B cell (primary cell): ENCODE results near the gene RTL5. TPM values are rescaled to one million over a fixed set of nuclear protein-coding genes. Genes with fewer than 3 reads are reported as not detected.

Experiments
- ATAC-seq: fragments of 200-7000 bp; cut with Tn5 transposase; one replicate; pipeline ENCODE4 v1.10.0; 2021; ENCODE audit warnings: low read depth, mild to moderate bottlenecking, moderate number of reproducible peaks, moderate library complexity
- CTCF ChIA-PET: fragments of 350-600 bp; sonication (Branson Sonifier 250); formaldehyde crosslinking; loops from one replicate; lab custom pipeline; 2021; ENCODE audit warnings: antibody characterized with exemption, inconsistent platforms; lab: Charles Lee
- POLR2A ChIA-PET: fragments of 350-600 bp; sonication (Branson Sonifier 250); formaldehyde crosslinking; loops from one replicate; lab custom pipeline; 2021; ENCODE audit warnings: antibody characterized with exemption; lab: Charles Lee
- DNase-seq: peaks from one replicate; pipeline ENCODE4 v3.0.0; 2013
- H2AFZ ChIP-seq: 2 replicates; pipeline ENCODE4 v1.6.1; 2012; ENCODE audit warnings: mild to moderate bottlenecking, low read depth, low read length; ENCODE audit not compliant: insufficient read depth, poor library complexity, severe bottlenecking
- H3K27ac ChIP-seq, 2 donors: 1 replicate in 1 of 2; 2 replicates in 1 of 2; pipeline ENCODE4 v1.5.1; 2012 to 2013; ENCODE audit warnings: low read length in 2 of 2, mild to moderate bottlenecking in 2 of 2, moderate library complexity in 1 of 2
- H3K27me3 ChIP-seq, 4 experiments: fragments of 200-600 bp in 1 of 4; sonication (generic) in 1 of 4; replicated peaks in 1 of 4; 1 replicate in 2 of 4; 2 replicates in 2 of 4; pipeline versions ENCODE4 v1.6.1 to v1.7.0; 2013 to 2016; ENCODE audit warnings: low read length in 3 of 4, mild to moderate bottlenecking in 2 of 4, mixed read lengths in 1 of 4, moderate library complexity in 1 of 4; ENCODE audit not compliant: insufficient read depth in 4 of 4, control insufficient read depth in 3 of 4; ENCODE audit errors: control extremely low read depth in 1 of 4
- H3K36me3 ChIP-seq, 2 experiments: replicated peaks in 1 of 2; 1 replicate in 1 of 2; 2 replicates in 1 of 2; pipeline versions ENCODE4 v1.6.1 to v1.7.1; 2013; ENCODE audit warnings: low read length in 1 of 2; ENCODE audit not compliant: insufficient read depth in 2 of 2, control insufficient read depth in 1 of 2; ENCODE audit errors: control extremely low read depth in 1 of 2, extremely low read depth in 1 of 2
- H3K4me1 ChIP-seq, 2 donors: fragments of 200-600 bp in 1 of 2; sonication (generic) in 1 of 2; 1 replicate in 1 of 2; 2 replicates in 1 of 2; pipeline versions ENCODE4 v1.5.1 to v1.6.1; 2013 to 2017; ENCODE audit warnings: low read length in 2 of 2; ENCODE audit not compliant: control insufficient read depth in 2 of 2, insufficient read depth in 2 of 2
- H3K4me2 ChIP-seq: replicated peaks from 2 replicates; pipeline ENCODE3; 2012; ENCODE audit warnings: mild to moderate bottlenecking, low read depth, low read length; ENCODE audit not compliant: poor library complexity, severe bottlenecking
- H3K4me3 ChIP-seq, 5 experiments: fragments of 200-600 bp in 1 of 5; sonication (generic) in 1 of 5; 1 replicate in 3 of 5; 2 replicates in 2 of 5; pipeline versions ENCODE4 v1.5.1 to v1.7.0; 2011 to 2016; ENCODE audit warnings: low read length in 4 of 5, mild to moderate bottlenecking in 4 of 5, low read depth in 2 of 5, control low read depth in 1 of 5, moderate library complexity in 1 of 5; ENCODE audit not compliant: insufficient read depth in 1 of 5; ENCODE audit errors: control extremely low read depth in 1 of 5, extremely low read depth in 1 of 5
- H3K79me2 ChIP-seq: fragments of 200-600 bp; sonication (generic); one replicate; pipeline ENCODE4 v1.6.0; 2016; ENCODE audit warnings: low read length; ENCODE audit not compliant: control insufficient read depth, insufficient read depth
- H3K9ac ChIP-seq: fragments of 200-600 bp; sonication (generic); 2 replicates; pipeline ENCODE4 v1.6.1; 2017; ENCODE audit warnings: mild to moderate bottlenecking, low read length, moderate library complexity
- H3K9me3 ChIP-seq, 3 donors: one replicate each; pipeline versions ENCODE4 v1.6.1 to v1.7.1; 2013; ENCODE audit warnings: low read length in 2 of 3; ENCODE audit not compliant: control insufficient read depth in 2 of 3, insufficient read depth in 1 of 3; ENCODE audit errors: control extremely low read depth in 1 of 3
- H4K20me1 ChIP-seq: 2 replicates; pipeline ENCODE4 v1.6.0; 2012; ENCODE audit warnings: mild to moderate bottlenecking, low read length; ENCODE audit not compliant: insufficient read depth, control insufficient read depth, poor library complexity, severe bottlenecking
- H3K27ac Mint-ChIP-seq: one replicate; pipeline ENCODE4 v1.8.0; 2021; ENCODE audit warnings: mixed read lengths
- H3K27me3 Mint-ChIP-seq: one replicate; pipeline ENCODE4 v1.8.0; 2021; ENCODE audit warnings: mixed read lengths
- H3K4me1 Mint-ChIP-seq: one replicate; pipeline ENCODE4 v1.8.0; 2021; ENCODE audit warnings: mixed read lengths
- H3K4me3 Mint-ChIP-seq: one replicate; pipeline ENCODE4 v1.8.0; 2021; ENCODE audit warnings: mixed read lengths
- H3K9me3 Mint-ChIP-seq: one replicate; pipeline ENCODE4 v1.8.0; 2022; ENCODE audit warnings: mixed read lengths; ENCODE audit not compliant: insufficient read depth
- CTCF ChIP-seq: fragments of 200-600 bp; IDR thresholded peaks from one replicate; pipeline ENCODE4 v1.8.0; 2022; ENCODE audit warnings: antibody characterized with exemption, mild to moderate bottlenecking
- EZH2 ChIP-seq: IDR thresholded peaks from 2 replicates; pipeline ENCODE4 v1.6.1; 2012; ENCODE audit warnings: borderline replicate concordance, low read depth, mild to moderate bottlenecking, moderate library complexity, low read length; ENCODE audit not compliant: insufficient read depth, poor library complexity, severe bottlenecking
- WGBS: methylation state at CpG from one replicate; pipeline ENCODE4 v1.1.5; 2013; ENCODE audit warnings: missing lambda C conversion rate; ENCODE audit not compliant: insufficient coverage; 5-methylcytosine and 5-hydroxymethylcytosine counted together
- intact Hi-C: fragments of 100-400 bp; cut with micrococcal nuclease; formaldehyde crosslinking; loops from one replicate; pipeline ENCODE4 v1.10.0; 2022
- polyA plus RNA-seq: library from polyadenylated mRNA; depleted of rRNA; stranded (reverse); fragments of >200 nt; gene quantifications from 2 replicates; pipeline ENCODE4 v1.2.3, GENCODE V29; 2012
- total RNA-seq, 2 donors: library from RNA; stranded (reverse); fragments of 120-200 nt in 1 of 2; gene quantifications; 1 replicate in 1 of 2; 2 replicates in 1 of 2; pipeline versions ENCODE4 v1.2.3 to v1.2.4, GENCODE V29; 2013 to 2022

RTL5 gene
- total and polyA plus RNA-seq, 2 donors (not counting 1 experiment from before 2014, with no cell fraction given), result 1.0 to 22.4 TPM

GRCh38 chrX:72137846-72138495 lies 6.3 kb upstream of the RTL5 start:
- Mint-ChIP-seq H3K27me3 (peaks cover 3% of the 10 kb centered on the region), H3K9me3 (no peaks in the 10 kb centered on the region), H3K4me1 (peaks cover 17% of the 10 kb centered on the region), H3K27ac (no peak overlapping the region), H3K4me3 (no peak overlapping the region)
- TF ChIP-seq EZH2 (no peak), CTCF (no peak)
- no peak overlapping the region for H3K4me2 ChIP-seq
- intact Hi-C loops, result no loop called here
- POLR2A ChIA-PET, result no interaction called here
- no peaks in the 10 kb centered on the region for H3K79me2 ChIP-seq
- H2AFZ ChIP-seq, result no peak overlapping the region
- no peaks in the 10 kb centered on the region for H4K20me1 ChIP-seq
- H3K36me3 ChIP-seq, result no peaks in the 10 kb centered on the region
- H3K27me3 ChIP-seq, result peaks cover 0 to 14% (median 4%) of the 10 kb centered on the region in 4 experiments
- no peak overlapping the region for H3K9ac ChIP-seq
- no peak for DNase-seq
- H3K4me3 ChIP-seq, result no peak overlapping the region
- H3K4me1 ChIP-seq, result peaks cover 4 to 7% of the 10 kb centered on the region in 2 donors
- 40% methylated on average over 1 of the region's 9 CpGs for WGBS
- ATAC-seq, result no peak
- no peaks in the 10 kb centered on the region for H3K9me3 ChIP-seq
- CTCF ChIA-PET, result no interaction called here
- no peak overlapping the region for H3K27ac ChIP-seq

GRCh38 chrX:72133851-72134546 lies 2.3 kb upstream of the RTL5 start:
- Histone ChIP-seq H3K27ac (no peak overlapping the region), H3K27me3 (peaks cover 0 to 22% (median 11%) of the 10 kb centered on the region in 4 experiments), H3K9me3 (no peaks in the 10 kb centered on the region), H2AFZ (no peak overlapping the region), H3K4me1 (peaks cover 7 to 10% of the 10 kb centered on the region in 2 donors), H3K4me2 (no peak overlapping the region), H3K9ac (no peak overlapping the region), H3K36me3 (no peaks in the 10 kb centered on the region), H4K20me1 (no peaks in the 10 kb centered on the region), H3K79me2 (no peaks in the 10 kb centered on the region), H3K4me3 (no peak overlapping the region)
- Mint-ChIP-seq H3K4me3 (no peak overlapping the region), H3K9me3 (no peaks in the 10 kb centered on the region), H3K27ac (no peak overlapping the region), H3K27me3 (peaks cover 3% of the 10 kb centered on the region), H3K4me1 (peaks cover 11% of the 10 kb centered on the region)
- CTCF ChIA-PET, result no interaction called here
- TF ChIP-seq EZH2 (no peak), CTCF (no peak)
- ATAC-seq (no peak), DNase-seq (no peak)
- intact Hi-C loops, result no loop called here
- POLR2A ChIA-PET, result no interaction called here
- 100% methylated on average over 5 of the region's 11 CpGs for WGBS
